Epithelial cell of esophagus (primary cell): Measurements from ENCODE around the gene PNPLA7.
"Not testable (repeated sequence)": the region's sequence is repeated elsewhere in the genome, so short reads cannot be mapped to it uniquely, and the experiment has no call there.

Source experiments
- DNase-seq: peaks from one replicate; pipeline ENCODE4 v3.0.0; 2010; ENCODE audit warnings: low read depth
- H3K4me3 ChIP-seq: 2 replicates; pipeline ENCODE4 v1.5.1; 2011; ENCODE audit warnings: mild to moderate bottlenecking, low read length, control low read depth
- TF ChIP-seq, protein P1 (sequence below): IDR thresholded peaks from 2 replicates; pipeline ENCODE4 v1.5.1; 2011; ENCODE audit warnings: low read depth, mild to moderate bottlenecking, low read length, control low read depth, inconsistent platforms; ENCODE audit not compliant: insufficient read depth; ENCODE audit errors: missing control alignments

The PNPLA7 gene

DNA sequence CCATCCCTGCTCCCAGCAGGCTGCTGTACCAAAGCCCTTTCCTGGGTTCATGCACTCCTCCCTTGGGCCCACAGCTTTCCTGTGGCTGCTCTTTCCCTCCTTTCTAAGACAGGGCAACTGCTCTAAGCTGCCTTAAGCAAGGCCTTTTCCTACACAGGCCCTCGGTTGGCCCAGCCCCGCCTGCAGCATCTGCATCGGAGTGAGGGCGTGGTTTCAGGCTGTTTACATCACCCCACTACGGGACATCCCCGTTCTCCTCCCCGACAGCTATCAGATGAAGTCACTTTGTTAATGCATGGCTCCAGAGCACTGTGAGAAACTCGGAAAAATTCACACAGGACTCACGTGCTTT, 25.1 kb upstream of the PNPLA7 start:
- no peak overlapping the region for H3K4me3 ChIP-seq
- TF ChIP-seq, protein P1, sequence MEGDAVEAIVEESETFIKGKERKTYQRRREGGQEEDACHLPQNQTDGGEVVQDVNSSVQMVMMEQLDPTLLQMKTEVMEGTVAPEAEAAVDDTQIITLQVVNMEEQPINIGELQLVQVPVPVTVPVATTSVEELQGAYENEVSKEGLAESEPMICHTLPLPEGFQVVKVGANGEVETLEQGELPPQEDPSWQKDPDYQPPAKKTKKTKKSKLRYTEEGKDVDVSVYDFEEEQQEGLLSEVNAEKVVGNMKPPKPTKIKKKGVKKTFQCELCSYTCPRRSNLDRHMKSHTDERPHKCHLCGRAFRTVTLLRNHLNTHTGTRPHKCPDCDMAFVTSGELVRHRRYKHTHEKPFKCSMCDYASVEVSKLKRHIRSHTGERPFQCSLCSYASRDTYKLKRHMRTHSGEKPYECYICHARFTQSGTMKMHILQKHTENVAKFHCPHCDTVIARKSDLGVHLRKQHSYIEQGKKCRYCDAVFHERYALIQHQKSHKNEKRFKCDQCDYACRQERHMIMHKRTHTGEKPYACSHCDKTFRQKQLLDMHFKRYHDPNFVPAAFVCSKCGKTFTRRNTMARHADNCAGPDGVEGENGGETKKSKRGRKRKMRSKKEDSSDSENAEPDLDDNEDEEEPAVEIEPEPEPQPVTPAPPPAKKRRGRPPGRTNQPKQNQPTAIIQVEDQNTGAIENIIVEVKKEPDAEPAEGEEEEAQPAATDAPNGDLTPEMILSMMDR = no peak
- no peak for DNase-seq

DNA sequence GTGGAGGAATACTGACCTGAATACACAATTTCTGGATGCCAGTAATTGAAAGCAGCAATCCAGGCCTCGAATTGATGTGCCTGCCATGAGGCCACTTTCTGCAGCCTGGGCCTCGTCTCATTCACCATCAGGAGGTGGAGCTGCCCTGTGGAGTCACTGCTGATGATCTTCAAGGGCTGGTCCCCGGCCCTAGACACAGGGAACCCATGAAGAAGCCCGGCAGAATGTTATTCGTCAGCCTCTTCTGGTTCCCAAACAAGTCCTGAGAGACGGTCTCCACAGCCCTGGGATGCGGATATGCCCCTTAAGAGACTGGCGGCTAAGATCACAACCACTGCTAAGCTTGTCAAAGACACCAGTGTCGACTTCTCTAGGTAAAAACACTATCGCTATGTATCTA, 24.0 kb upstream of the PNPLA7 start:
- no peak for DNase-seq
- TF ChIP-seq, protein P1 = no peak
- H3K4me3 ChIP-seq = no peak overlapping the region

DNA sequence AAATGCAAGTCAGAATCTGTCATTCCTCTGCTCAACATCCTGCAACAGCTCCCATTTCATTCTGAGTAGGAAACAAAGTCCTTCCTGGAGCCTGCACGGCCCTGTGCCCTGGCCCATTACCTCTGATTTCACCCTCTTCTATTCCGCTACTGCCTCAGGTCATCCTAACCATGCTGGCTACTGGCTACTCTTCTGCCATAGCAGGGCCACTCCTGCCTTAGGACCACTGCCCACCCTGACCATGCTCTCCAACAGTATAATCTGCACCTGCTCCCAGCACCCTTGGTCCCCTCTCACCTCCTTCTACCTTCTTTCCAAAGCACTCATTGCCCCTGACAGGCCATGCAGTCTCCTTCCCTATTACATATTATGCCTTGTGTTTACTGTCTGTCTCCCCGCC, 20.4 kb upstream of the PNPLA7 start:
- no peak overlapping the region for H3K4me3 ChIP-seq
- TF ChIP-seq, protein P1 = no peak
- no peak for DNase-seq

DNA sequence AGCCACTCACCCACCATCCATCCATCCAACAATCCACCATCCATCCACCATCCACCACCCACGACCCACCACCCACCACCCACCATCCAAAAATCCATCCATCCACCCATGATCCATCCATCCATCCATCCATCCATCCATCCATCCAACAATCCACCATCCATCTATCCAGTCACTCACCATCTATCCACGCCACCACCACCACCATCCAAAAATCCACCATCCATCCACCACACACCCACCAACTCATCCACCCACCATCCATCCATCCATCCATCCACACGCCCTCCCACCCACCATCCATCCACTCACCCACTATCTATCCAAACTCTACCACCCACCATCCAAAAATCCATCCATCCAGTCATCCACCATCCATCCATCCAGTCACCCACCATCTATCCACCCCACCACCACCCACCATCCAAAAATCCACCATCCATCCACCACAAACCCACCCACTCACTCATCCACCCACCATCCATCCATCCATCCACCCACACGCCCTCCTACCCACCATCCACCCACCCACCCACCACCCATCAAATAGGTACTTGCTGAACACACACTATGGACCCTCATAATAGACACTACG, 19.5 kb upstream of the PNPLA7 start:
- TF ChIP-seq, protein P1 = no peak
- no peak overlapping the region for H3K4me3 ChIP-seq
- no peak for DNase-seq

DNA sequence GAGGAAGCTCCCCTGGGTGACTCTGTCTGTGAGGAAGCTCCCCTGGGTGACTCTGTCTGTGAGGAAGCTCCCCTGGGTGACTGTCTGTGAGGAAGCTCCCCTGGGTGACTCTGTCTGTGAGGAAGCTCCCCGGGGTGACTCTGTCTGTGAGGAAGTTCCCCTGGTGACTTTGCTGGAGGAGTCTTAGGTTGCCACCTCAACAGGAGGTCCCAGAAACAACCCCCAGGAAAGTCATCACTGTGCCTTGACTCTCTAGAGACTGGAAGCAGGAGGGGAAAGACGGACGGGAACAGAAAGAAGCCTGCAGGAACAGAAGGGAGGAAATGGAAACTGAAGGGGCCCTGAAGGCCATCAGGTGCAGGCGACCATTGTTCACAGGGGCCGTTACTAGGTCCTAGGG, 18.2 kb upstream of the PNPLA7 start:
- not testable (repeated sequence) for DNase-seq, H3K4me3 ChIP-seq

DNA sequence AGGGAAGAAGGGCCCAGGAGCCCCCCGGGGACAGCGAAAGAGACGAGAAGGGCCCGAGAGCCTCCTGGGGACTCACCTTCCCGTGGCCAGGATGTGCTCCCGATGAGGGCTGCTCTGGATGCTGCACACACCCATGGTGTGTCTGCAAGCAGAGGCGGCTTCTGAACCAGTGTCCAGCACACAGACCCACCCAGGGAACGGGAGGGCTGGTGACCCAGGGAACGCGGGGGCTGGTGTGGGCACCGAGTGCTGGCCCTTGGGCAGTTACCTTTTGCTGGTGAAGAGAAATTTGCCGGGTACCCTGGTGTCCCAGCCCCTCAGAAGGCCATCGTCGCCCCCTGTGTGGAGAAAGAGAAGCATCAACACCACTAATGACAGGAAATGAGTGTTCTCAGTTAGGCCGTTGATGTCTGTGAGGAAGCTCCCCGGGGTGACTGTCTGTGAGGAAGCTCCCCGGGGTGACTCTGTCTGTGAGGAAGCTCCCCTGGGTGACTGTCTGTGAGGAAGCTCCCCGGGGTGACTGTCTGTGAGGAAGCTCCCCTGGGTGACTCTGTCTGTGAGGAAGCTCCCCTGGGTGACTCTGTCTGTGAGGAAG, 14.7 kb upstream of the PNPLA7 start:
- DNase-seq = no peak
- H3K4me3 ChIP-seq = no peak overlapping the region
- TF ChIP-seq, protein P1 = no peak

DNA sequence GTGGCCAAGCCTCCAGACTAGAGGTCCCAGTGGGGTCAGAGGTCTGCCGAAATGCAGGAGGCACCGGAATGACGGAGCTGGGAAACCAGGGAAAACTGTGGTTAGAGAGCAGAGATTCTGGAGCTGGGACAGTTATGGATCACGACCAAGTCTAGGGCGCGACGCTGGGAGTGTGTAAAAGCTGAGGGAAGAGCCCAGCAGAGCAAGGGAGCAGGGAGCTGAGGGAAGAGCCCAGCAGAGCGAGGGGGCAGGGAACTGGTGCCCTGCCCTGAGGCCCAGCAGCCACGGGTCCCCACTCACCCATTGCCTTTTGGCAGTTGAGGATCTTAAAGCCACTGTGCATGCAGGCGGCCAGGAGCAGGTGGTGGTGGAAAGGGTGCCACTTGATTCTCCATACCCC, 13.9 kb upstream of the PNPLA7 start:
- TF ChIP-seq, protein P1 = no peak

DNA sequence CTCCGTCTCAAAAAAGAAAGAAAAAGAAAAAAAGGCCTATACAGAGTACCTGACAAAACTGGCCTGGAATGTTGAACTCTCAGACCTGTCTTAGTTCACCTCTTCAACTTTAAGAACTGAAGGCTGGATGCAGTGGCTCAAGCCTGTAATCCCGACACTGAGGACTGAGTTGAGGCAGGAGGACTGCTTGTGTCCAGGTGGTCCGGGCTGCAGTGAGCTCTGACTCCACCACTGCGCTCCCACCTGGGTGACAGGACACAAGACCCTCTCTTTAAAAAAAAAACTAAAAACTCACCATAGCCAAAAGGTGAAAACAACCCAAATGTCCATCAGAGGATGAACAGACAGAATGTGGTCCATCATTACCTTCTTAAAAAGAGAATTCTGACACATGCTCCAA, 7.9 kb upstream of the PNPLA7 start:
- TF ChIP-seq, protein P1 = no peak
- H3K4me3 ChIP-seq = no peak overlapping the region
- no peak for DNase-seq

More for the DNA sequence above, 13.9 kb upstream of the PNPLA7 start:
- DNase-seq = no peak
- H3K4me3 ChIP-seq = no peak overlapping the region
